HG03571 (cell line): ENCODE results near the gene ZNF662.

ENCODE experiments used
- ATAC-seq: cut with Tn5 transposase; IDR thresholded peaks from one replicate; pipeline ENCODE4 v1.9.1; 2021; ENCODE audit not compliant: unreplicated experiment

Gene ZNF662

GRCh38 chr3:42935472-42935871, 29.5 kb downstream of the ZNF662 start:
- no peak for ATAC-seq

GRCh38 chr3:42936157-42936981, 30.4 kb downstream of the ZNF662 start:
- no peak for ATAC-seq

- no peak for ATAC-seq
These were observed 31.4 kb downstream of the ZNF662 start for GRCh38 chr3:42937334-42937733.

- no peak for ATAC-seq
These were observed 36.8 kb downstream of the ZNF662 start for GRCh38 chr3:42942693-42943092.

GRCh38 chr3:42946050-42946449, 40.1 kb downstream of the ZNF662 start:
- no peak for ATAC-seq

GRCh38 chr3:42957573-42957972, 51.6 kb downstream of the ZNF662 start:
- ATAC-seq: no peak

DNA sequence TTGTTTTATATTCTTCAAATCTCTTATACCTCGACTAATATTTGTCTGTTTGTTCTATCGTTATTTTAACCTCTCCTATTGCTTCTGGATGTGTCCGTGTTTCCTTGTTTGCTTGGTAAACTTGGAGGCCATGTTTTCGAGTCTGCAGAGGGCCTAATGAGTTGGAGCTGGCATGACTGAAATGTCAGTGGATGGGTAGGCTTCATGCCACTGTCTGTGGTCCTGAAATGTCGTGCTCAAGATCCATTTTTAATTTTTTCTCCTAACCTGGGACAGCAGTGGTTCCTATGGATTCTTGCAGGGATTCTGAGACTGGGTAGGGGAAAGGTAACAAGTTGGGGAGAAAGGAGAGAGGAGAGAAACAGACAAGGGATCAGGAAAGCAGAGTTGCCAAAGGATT, 54.3 kb downstream of the ZNF662 start:
- ATAC-seq: no peak

- ATAC-seq: no peak
These were observed 54.8 kb downstream of the ZNF662 start for GRCh38 chr3:42960786-42961185.

- ATAC-seq: no peak
These were observed 55.7 kb downstream of the ZNF662 start for GRCh38 chr3:42961633-42962032.

GRCh38 chr3:42963269-42963668, 57.3 kb downstream of the ZNF662 start:
- no peak for ATAC-seq

GRCh38 chr3:42964266-42964665, 58.3 kb downstream of the ZNF662 start:
- ATAC-seq: no peak
